ENCODE results near the gene EYA3. TPM values are rescaled to one million over a fixed set of nuclear protein-coding genes. Genes with fewer than 3 reads are reported as not detected.
A peak's percentile ranks its signal among the peaks of the same experiment; 100 is the strongest.

The EYA3 gene
- total RNA-seq, 2 experiments from 2014 or later = 29.5 to 32.0 TPM

DNA sequence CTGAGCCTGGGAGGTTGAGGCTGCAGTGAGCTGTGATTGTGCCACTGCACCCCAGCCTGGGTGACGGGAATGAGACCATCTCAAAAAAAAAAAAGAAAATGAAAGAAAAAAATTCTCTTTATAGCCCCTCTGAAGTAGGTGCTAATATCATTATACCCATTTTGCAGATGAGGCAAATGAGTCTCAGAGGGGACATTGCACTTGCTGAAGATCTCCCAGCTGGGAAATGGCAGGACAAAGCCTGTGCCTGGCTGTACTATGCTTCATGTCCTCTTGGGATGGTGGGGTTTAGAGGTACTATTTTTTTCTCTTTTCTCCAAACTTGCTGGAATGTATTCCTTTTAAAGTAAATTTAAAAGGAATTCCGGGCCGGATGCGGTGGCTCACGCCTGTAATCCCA is 152.0 kb downstream of the EYA3 start:
- H3K4me1 Mint-ChIP-seq = peaks cover 49% of the 10 kb centered on the region
- no peak for DNase-seq
- no peaks in the 10 kb centered on the region for H3K9me3 Mint-ChIP-seq
- H3K36me3 Mint-ChIP-seq (ENCODE audit: low read depth) = peaks cover 2% of the 10 kb centered on the region
- H3K4me3 Mint-ChIP-seq = no peak overlapping the region
- peaks cover 20% of the 10 kb centered on the region for H3K27me3 Mint-ChIP-seq
- POLR2A ChIA-PET = no interaction called here
- H3K27ac Mint-ChIP-seq = no peak overlapping the region
- CTCF ChIA-PET = no interaction called here

GRCh38 chr1:27935721-27936120 is 152.7 kb downstream of the EYA3 start:
- Mint-ChIP-seq H3K9me3 (no peaks in the 10 kb centered on the region), H3K27ac (no peak overlapping the region), H3K27me3 (peaks cover 20% of the 10 kb centered on the region), H3K4me1 (peaks cover 51% of the 10 kb centered on the region), H3K4me3 (no peak overlapping the region), H3K36me3 (ENCODE audit: low read depth) (peaks cover 2% of the 10 kb centered on the region)
- POLR2A ChIA-PET = interaction anchor here (1.3 kb wide), 1 partner anchor 24 kb away, joined by 3 read pairs; the partner anchor contains the start of gene XKR8
- CTCF ChIA-PET = no interaction called here
- DNase-seq = no peak

DNA sequence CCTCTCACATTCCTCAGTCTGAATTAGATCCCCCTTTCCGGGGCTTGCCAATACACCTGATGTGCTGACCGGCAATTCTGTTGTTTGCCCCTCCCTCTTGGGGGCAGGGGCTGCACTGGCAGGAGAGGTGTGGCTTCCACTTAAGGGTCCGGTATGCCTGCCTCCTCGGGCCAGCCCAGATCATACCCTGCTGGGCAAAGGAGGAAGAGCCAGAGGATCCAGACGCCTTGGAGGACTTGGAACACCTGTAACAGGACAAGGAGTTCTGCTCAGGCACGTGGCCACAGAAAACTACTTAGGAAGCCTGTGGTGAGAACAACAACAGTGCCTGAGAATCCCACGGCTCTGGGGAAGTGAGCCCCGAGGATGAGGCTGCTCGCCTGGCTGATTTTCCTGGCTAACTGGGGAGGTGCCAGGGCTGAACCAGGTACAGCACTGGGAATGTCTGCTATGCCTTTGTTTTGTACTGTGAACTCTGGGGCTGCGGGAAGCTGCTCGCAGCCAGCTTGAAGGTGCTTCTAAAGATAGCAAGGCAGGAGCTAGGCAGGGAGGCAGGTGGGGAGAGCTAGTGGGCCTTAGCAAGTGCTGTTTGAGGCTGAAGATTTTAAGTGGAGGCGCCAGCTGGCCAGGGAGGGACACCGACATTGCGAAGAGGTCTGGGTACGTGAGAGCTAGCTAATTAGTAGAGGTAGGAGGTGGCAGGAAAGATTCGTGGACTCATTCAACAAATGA is 153.4 kb downstream of the EYA3 start, which contains the start of gene SMPDL3B:
Gene SMPDL3B (plus strand): TSS at position 183 of the 732 bp plus-strand sequence. CDS start 184 bp downstream, at position 367.
- Mint-ChIP-seq H3K27ac (peak within 1 kb of the TSS; percentile 16), H3K4me3 (peak within 1 kb of the TSS; percentile 25), H3K9me3 (no peaks in the 10 kb centered on the region), H3K4me1 (peaks cover 47% of the 10 kb centered on the region), H3K27me3 (peaks cover 20% of the 10 kb centered on the region), H3K36me3 (ENCODE audit: low read depth) (peaks cover 2% of the 10 kb centered on the region)
- POLR2A ChIA-PET = interaction anchor here (0.6 to 1.3 kb wide), 2 partner anchors 25 to 264 kb away, joined by 3 read pairs; partner anchors contain the start of gene XKR8
- CTCF ChIA-PET = no interaction called here
- no peak for DNase-seq

DNA sequence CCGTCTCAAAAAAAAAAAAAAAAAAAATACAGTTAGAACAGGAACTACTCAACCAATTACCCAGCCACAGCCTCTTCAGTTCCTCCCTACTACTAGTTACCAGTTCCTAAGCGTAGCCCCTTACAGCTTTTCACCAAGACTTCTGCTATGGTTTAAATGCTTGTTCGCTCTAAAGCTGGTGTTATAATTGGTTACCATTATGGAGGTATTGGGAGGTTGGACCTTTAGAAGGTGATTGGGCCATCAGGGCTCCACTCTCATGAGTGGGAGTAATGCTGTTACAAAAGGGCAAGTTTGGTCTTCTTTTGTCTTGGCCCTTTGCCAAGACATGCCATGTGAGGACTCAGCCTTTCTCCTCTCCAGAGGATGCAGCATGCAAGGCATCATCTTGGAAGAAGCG is 156.7 kb downstream of the EYA3 start:
- no peak overlapping the region for H3K4me3 Mint-ChIP-seq
- no peak overlapping the region for H3K27ac Mint-ChIP-seq
- DNase-seq = no peak
- no peaks in the 10 kb centered on the region for H3K9me3 Mint-ChIP-seq
- POLR2A ChIA-PET = interaction anchor here (0.7 to 1.4 kb wide), 3 partner anchors 12 to 267 kb away, joined by 3 to 4 read pairs (median 3); no protein-coding TSS in a partner anchor
- H3K27me3 Mint-ChIP-seq = peaks cover 20% of the 10 kb centered on the region
- H3K36me3 Mint-ChIP-seq (ENCODE audit: low read depth) = peaks cover 2% of the 10 kb centered on the region
- peaks cover 37% of the 10 kb centered on the region for H3K4me1 Mint-ChIP-seq
- CTCF ChIA-PET = interaction anchor here (1.4 to 4.6 kb wide), 3 partner anchors 8 to 20 kb away, joined by 3 to 22 read pairs (median 5); no protein-coding TSS in a partner anchor

GRCh38 chr1:27931184-27931583 is 157.2 kb downstream of the EYA3 start:
- peak overlapping the region; percentile 29 for H3K27ac Mint-ChIP-seq

GRCh38 chr1:27928216-27928954 is 160.0 kb downstream of the EYA3 start:
- ChIA-PET POLR2A (interaction anchor here (0.6 kb wide), 1 partner anchor 59 kb away, joined by 3 read pairs; no protein-coding TSS in a partner anchor), CTCF (interaction anchor here (0.6 to 4.6 kb wide), 3 partner anchors 12 to 175 kb away, joined by 3 to 22 read pairs (median 3); no protein-coding TSS in a partner anchor)
- H3K36me3 Mint-ChIP-seq (ENCODE audit: low read depth) = peaks cover 2% of the 10 kb centered on the region
- no peaks in the 10 kb centered on the region for H3K9me3 Mint-ChIP-seq
- H3K4me1 Mint-ChIP-seq = peaks cover 24% of the 10 kb centered on the region
- DNase-seq = no peak
- peaks cover 12% of the 10 kb centered on the region for H3K27me3 Mint-ChIP-seq
- H3K27ac Mint-ChIP-seq = no peak overlapping the region
- H3K4me3 Mint-ChIP-seq = no peak overlapping the region

More at GRCh38 chr1:27931184-27931583, 157.2 kb downstream of the EYA3 start:
- CTCF ChIA-PET = interaction anchor here (1.4 to 4.6 kb wide), 3 partner anchors 9 to 20 kb away, joined by 3 to 22 read pairs (median 5); no protein-coding TSS in a partner anchor
- POLR2A ChIA-PET = interaction anchor here (1.2 to 1.4 kb wide), 2 partner anchors 12 to 14 kb away, joined by 3 to 4 read pairs; no protein-coding TSS in a partner anchor
- H3K4me1 Mint-ChIP-seq = peaks cover 37% of the 10 kb centered on the region
- peaks cover 22% of the 10 kb centered on the region for H3K27me3 Mint-ChIP-seq
- peak; percentile 28 for DNase-seq
- H3K9me3 Mint-ChIP-seq = no peaks in the 10 kb centered on the region
- H3K36me3 Mint-ChIP-seq (ENCODE audit: low read depth) = peaks cover 2% of the 10 kb centered on the region
- no peak overlapping the region for H3K4me3 Mint-ChIP-seq

GRCh38 chr1:27922272-27922671 is 166.1 kb downstream of the EYA3 start:
- H3K9me3 Mint-ChIP-seq = no peaks in the 10 kb centered on the region
- CTCF ChIA-PET = interaction anchor here (0.8 kb wide), 1 partner anchor 52 kb away, joined by 3 read pairs; no protein-coding TSS in a partner anchor
- H3K27ac Mint-ChIP-seq = no peak overlapping the region
- no peaks in the 10 kb centered on the region for H3K4me1 Mint-ChIP-seq
- H3K4me3 Mint-ChIP-seq = no peak overlapping the region
- H3K36me3 Mint-ChIP-seq (ENCODE audit: low read depth) = no peaks in the 10 kb centered on the region
- DNase-seq = no peak
- POLR2A ChIA-PET = no interaction called here
- peaks cover 22% of the 10 kb centered on the region for H3K27me3 Mint-ChIP-seq

Other genes starting within 250 kb of the EYA3 start
- 10 to 100 TPM; 58.9 to 60.1 TPM for gene THEMIS2, start 216.1 kb downstream of the EYA3 start, total RNA-seq
- 10 to 100 TPM; 76.7 to 78.8 TPM for gene RPA2, start 174.0 kb downstream of the EYA3 start, total RNA-seq
- under 1 TPM; 0.76 to 0.93 TPM for gene SMPDL3B, start 153.6 kb downstream of the EYA3 start, total RNA-seq
- gene XKR8, start 128.6 kb downstream of the EYA3 start, total RNA-seq = 1 to 10 TPM; 7.9 to 10.0 TPM
- under 1 TPM; 0.23 to 0.38 TPM for gene PTAFR, start 88.1 kb upstream of the EYA3 start, total RNA-seq
- gene DNAJC8, start 144.4 kb upstream of the EYA3 start, total RNA-seq = 100 to 1,000 TPM; 100 to 104 TPM
- 100 to 1,000 TPM; 178 TPM for gene ATP5IF1, start 147.5 kb upstream of the EYA3 start, total RNA-seq
- gene SESN2, start 170.9 kb upstream of the EYA3 start, total RNA-seq = 10 to 100 TPM; 22.8 to 23.9 TPM
- 10 to 100 TPM; 23.7 to 25.6 TPM for gene MED18, start 240.4 kb upstream of the EYA3 start, total RNA-seq